ENCODE data around the gene SULT2B1.
"Not testable (repeated sequence)": the region's sequence is repeated elsewhere in the genome, so short reads cannot be mapped to it uniquely, and the experiment has no call there.

Gene SULT2B1

DNA sequence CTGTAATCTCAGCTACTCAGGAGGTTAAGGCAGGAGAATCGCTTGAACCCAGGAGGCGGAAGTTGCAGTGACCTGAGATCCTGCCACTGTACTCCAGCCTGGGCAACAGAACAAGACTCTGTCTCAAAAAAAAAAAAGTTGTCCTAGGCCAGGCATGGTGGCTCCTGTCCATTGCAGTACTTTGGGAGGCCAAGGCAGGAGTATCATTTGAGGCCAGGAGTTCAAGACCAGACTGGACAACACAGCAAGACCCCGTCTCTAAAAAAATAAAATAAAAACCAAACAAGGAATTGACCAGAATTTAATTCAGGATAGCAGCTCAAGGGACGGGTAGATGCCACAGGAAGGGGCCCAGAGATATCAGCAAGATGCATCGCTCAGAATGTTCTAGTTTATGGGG is 4.9 kb downstream of the SULT2B1 start:
- no peak for DNase-seq (ENCODE audit: low read depth in 1 of 2, low spot score in 1 of 2)

DNA sequence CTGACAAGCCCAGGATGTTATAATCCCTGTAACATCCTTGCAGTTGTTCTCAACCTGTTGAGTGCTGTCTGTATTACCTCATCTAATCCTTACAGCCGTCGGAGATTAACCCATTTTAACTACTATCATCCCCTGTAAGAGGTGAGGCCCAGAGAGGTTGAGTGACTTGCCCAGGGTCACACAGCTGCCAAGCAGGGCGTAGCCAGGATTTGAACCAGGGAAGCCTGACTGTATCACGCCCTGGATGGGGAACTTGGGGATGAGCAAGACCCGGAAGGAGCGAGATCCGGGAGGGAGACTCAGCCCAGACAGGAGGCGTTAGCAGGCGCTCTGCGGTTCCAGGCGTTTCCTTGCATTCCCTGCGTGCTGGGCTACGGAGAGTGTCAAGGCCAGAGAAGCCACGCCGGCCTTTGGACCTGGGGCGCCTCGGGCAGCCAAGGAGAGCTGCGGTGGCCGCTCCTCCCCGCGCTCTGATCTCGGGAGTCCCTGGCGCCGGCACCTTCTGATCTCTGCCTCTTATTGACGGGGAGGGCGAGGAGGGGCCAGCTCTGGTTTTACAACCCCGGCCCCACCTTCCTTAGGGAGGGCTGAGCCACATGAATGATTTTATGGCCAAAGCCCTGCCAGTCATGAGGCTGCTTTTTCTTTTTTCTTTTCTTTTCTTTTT is 6.2 kb downstream of the SULT2B1 start:
- DNase-seq (ENCODE audit: low read depth in 1 of 2, low spot score in 1 of 2) = no peak

DNA sequence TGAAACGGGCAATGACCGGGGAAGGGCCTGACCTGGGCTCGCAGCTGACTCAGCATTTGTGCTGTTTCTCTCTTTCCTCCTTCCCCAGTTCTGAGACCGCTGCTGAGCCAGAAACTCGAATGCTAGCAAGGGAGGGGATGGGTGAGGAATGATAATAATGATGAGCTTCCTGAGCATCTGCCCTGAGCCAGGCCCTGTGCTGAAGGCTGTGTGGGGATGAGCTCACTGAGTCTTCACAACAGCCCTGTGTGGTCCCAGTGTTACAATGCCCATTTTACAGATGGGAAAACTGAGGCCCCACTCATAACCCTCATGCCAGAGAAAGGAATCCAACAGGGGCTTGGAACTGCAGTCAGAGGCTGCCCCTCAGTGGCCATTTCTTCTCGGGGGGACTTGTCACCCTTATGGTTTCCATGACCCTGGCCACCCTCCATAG is 8.1 kb downstream of the SULT2B1 start:
- DNase-seq (ENCODE audit: low read depth in 1 of 2, low spot score in 1 of 2) = no peak

DNA sequence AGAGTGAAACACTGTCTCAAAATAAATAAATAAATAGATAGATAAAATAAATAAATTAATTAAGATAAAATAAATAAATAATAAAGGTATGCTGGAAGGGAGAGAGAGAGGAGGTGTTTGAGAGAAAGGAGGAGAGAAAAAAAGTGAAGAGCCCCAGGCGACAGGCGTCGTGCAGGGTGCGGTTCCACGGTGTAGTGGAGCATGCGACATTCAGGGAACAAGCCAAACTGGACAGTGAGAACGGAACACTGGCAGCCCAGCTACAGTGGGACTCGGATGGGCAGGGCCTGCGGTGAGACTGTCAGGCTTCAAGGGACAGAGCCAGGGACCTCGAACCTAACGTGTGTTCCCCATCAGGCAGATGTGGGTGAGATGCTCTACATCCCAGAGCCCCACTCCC is 9.4 kb downstream of the SULT2B1 start:
- no peak for DNase-seq (ENCODE audit: low read depth in 1 of 2, low spot score in 1 of 2)

DNA sequence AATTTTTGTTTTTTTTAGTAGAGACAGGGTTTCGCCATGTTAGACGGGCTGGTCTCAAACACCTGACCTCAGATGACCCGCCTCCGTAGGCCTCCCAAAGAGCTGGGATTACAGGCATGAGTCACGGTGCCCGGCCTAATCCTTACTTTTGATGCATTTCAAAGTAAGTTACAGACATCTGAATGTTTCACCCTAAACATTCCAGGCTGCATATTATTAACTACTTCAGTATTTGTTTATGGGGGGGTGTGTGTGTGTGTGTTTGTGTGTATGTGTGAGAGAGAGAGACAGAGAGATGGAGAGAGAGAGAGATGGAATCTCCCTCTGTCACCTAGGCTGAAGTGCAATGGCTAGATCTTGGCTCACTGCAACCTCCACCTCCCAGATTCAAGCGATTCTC is 13.1 kb downstream of the SULT2B1 start:
- no peak for DNase-seq (ENCODE audit: low read depth in 1 of 2, low spot score in 1 of 2)

DNA sequence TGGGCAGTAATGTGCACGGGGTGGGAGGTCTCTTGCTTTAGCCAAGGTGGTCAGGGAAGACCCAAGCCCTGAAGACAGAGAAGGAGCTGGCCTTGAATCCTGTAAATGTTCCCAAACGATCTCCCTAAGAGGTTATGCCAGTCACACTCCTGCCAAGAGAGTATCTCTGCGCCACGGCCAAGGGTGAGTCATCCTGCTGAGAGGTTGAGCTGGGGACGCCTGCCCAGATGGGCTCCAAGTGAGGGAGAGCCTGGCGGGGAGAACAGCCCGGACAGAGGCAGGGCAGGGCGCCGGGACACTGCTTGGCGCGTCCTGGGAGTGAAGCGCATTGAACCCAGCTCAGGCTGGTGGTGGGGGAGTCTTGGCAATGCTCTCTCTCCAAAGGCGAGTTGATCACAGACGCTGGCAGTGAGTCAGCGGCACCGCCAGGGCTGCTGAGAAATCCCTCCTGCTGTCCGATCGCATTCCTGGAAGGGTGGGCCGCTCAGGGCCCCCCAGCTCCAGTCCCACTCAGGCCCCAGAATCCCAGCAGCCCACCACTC is 16.4 kb downstream of the SULT2B1 start:
- DNase-seq (ENCODE audit: low read depth in 1 of 2, low spot score in 1 of 2) = no peak

DNA sequence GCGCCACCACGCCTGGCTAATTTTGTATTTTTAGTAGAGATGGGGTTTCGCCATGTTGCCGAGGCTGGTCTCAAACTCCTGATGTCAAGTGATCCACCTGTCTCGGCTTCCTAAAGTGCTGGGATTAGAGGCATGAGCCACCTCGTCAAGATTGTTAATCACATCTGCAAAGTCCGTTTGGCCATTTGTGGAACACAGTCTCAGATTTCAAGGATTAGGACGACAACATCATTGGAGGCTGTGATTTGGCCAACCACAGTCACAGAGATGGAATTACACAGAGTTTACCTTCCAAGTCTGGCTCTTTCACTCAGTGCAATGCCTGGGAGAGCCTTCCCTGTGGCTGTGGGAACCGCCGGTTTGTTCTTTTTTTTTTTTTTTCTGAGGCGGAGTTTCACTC is 17.8 kb downstream of the SULT2B1 start:
- DNase-seq (ENCODE audit: low read depth in 1 of 2, low spot score in 1 of 2) = no peak

DNA sequence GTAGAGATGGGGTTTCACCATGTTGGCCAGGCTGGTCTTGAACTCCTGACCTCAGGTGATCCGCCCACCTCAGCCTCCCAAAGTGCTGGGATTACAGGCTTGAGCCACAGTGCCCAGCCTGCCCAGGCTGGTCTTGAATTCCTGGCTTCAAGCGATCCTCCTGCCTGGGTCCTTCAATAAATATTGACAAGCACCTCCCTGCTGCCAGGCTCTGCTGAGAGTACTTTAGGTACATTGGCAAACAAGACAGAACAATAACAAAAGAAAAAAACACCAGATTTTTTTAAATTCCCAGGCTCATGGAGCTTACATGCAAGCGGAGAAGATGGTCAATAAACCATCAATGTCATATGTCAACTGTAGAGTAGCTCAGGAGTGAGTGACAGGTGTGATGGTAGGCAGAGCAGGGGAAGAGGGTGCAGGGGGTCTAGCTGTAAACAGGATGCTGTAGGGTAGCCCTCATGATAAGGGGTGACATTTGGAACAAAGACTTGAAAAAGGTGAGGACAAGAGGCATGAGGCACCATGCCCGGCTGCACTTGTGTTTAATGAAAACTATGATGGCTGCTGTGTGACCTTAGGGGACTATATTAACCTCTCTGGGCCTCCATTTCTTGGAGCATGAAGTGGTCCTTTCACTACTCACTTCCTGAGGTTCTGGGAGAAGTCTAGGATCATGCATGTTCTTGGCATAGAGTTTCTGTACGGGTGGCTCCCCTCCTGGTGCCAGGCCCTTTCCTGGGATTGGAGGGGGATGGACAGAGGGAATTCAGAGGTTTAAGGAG is 19.6 kb downstream of the SULT2B1 start:
- no peak for DNase-seq (ENCODE audit: low read depth in 1 of 2, low spot score in 1 of 2)

DNA sequence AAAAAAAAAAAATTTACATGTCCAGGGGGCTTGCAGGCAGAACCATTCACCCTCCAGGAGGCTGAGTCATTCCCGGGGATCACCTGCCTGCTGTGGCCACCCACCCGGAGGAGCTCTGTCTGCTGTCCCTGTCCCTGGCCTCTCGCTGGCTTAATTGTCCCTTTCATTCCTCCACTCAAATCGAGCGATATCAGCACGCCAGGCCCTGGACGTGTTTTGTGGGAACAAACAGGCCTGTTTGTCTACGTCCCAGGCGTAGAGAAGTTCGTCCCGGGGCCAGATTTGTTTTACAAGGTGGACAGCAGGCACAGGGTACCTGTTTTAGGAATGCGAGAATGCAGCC is 21.2 kb downstream of the SULT2B1 start:
- no peak for DNase-seq (ENCODE audit: low read depth in 1 of 2, low spot score in 1 of 2)

DNA sequence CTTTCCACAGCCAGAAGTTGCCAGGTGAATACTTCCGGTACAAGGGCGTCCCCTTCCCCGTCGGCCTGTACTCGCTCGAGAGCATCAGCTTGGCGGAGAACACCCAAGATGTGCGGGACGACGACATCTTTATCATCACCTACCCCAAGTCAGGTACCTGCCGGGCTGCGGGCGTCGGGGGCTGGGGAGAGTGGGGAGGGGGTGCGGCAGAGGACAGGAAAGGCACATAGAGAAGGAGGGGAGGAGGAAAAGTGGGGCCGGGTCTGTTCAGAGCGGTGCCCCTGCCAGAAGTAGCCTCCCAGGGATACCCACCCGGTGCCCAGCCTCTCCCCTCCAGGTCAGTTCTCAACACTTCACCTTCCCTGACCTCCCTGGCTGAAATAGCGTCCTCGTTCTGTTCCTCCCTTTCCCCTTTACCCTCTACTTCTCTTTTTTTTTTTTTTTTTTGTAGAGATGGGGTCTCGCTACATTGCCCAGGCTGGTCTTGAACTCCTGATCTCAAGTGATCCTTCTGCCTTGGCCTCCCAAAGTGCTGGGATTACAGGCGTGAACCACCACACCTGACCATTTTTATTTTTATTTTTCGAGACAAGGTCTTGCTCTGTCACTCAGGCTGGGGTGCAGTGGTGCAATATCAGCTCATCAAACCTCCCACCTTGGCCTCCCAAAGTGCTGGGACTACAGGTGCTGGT is 24.1 kb downstream of the SULT2B1 start:
- DNase-seq (ENCODE audit: low read depth in 1 of 2, low spot score in 1 of 2) = no peak

DNA sequence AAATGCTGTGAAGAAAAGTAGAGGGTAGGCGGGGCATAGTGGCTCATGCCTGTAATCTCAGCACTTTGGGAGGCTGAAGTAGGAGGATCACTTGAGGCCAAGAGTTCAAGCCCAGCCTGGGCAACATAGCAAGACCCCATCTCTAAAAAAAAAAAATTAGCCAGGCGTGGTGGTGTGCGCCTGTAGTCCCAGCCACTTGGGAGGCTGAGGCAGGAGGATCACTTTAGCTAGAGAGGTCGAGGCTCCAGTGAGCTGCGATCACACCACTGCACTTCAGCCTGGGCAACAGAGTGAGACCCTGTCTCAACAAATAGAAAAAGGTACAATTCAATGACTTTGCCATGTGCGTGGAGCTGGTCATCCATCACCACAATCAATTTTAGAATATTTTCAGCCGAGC is 25.9 kb downstream of the SULT2B1 start:
- DNase-seq (ENCODE audit: low read depth in 1 of 2, low spot score in 1 of 2) = not testable (repeated sequence)

DNA sequence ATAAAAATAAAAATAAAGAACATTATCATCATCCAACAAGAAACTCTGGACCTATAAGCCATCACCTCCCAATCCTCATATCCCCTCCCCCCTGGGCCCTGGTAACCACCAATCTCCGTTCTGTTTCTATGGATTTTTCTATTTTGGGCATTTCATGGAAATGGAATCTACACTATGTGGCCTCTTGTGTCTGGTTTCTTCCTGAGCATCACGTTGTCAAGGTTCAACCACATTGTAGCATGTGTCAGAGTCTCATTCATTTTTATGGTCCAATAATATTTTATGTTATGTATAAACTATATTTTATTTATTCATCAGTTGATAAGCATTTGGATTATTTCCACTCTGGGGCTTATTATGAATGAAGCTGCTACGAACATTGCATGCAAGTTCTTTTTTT is 26.9 kb downstream of the SULT2B1 start:
- DNase-seq (ENCODE audit: low read depth in 1 of 2, low spot score in 1 of 2) = no peak

DNA sequence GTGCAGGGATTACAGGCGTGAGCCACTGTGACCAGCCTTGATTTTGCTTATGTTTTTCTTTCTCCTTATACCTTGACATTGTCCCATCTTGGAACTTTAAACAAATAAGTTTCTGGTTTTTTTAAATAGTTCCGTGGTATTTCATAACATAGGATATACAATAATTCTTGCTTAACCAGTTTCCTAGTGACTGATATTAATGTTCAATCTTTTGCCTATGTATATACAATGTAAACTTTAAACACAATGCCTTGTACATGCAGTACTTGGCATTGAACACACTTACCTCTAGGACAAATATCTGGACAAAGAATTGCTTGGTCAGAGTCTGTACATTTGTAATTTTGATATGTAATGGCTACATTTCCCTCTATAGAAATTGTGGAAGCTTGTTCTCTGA is 30.2 kb downstream of the SULT2B1 start:
- no peak for DNase-seq (ENCODE audit: low read depth in 1 of 2, low spot score in 1 of 2)

DNA sequence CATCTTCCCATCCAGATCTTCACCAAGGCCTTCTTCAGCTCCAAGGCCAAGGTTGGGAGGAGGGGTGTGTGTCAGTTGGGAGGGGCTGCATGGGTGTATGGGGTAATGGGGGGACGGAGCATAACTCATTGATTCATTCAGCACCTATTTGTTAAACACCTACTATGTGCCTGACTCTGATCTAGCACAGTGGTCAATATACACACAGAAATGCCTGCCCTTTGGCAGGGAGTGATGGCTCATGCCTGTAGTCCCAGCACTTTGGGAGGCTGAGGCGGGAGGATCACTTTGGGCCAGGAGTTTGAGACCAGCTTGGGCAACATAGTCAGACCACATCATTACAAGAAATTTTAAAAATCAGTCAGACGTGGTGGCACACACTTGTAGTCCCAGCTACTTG is 35.4 kb downstream of the SULT2B1 start:
- DNase-seq (ENCODE audit: low read depth in 1 of 2, low spot score in 1 of 2) = no peak

DNA sequence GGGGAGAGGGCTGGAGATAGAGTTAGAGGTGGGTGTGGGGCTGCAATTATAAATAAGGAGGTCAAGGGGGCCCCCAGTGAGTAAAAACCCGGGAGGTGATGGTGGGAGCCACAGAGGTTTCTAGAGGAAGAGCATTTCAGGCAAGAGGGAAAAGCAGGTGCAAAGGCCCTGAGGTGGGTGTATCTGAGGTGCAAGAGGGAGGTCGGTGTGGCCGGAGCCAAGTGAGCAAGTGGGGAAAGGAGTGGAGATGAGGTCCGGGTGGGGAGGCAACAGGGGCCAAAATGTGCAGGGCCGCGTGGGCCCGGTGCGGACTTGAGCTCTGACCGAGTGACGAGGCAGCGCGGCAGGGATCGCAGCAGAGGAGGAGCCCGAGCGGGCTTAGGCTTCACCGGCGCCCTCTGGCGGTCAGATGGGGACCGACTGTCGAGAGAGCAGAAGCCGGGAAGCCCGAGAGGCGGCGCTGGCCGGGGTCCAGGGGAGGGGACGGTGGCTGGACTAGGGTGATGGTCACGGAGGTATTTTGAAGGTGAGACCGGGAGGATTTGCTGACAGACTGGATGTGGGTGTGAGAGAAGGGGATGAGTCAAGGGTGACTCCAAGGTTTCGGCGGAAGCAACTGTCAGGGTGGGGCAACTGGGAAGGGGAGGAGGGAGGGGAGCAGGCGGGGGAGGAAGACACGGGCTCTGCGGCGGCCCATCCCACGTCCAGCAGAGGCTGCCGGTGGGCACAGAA is 36.9 kb downstream of the SULT2B1 start:
- DNase-seq (ENCODE audit: low read depth in 1 of 2, low spot score in 1 of 2) = peak; percentile 74 to 78

DNA sequence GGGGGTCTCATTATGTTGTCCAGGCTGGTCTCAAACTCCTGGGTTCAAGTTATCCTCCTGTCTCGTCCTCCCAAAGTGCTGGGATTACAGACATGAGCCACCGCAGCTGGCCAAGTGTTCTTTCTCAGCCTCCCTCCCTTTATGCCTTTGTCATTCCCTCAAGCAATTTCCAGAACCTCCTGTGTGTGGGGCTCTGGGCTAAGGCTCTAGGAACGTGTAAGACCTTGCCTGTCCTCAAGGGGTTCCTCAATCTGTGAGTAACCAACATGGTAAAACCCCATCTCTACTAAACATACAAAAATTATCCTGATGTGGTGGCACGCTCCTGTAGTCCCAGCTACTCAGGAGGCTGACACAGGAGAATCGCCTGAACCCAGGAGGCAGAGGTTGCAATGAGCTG is 39.0 kb downstream of the SULT2B1 start:
- no peak for DNase-seq (ENCODE audit: low read depth in 1 of 2, low spot score in 1 of 2)

DNA sequence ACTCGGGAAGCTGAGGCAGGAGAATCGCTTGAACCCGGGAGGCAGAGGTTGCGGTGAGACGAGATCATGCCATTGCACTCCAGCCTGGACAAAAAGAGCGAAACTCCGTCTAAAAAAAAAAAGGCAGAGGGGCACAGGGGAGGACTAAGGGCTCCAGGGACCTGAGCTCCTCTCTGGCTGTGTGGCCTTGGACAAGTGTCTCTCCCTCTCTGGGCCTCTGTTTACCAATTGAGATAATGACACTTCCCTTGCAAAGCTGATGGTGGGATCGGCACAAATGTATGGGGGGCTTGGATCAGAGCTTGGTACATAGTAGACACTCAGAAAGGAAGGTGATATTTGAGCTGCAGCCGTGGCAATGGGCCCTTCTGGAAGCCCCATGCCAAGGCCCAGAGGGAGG is 43.2 kb downstream of the SULT2B1 start:
- DNase-seq (ENCODE audit: low read depth in 1 of 2, low spot score in 1 of 2) = no peak

DNA sequence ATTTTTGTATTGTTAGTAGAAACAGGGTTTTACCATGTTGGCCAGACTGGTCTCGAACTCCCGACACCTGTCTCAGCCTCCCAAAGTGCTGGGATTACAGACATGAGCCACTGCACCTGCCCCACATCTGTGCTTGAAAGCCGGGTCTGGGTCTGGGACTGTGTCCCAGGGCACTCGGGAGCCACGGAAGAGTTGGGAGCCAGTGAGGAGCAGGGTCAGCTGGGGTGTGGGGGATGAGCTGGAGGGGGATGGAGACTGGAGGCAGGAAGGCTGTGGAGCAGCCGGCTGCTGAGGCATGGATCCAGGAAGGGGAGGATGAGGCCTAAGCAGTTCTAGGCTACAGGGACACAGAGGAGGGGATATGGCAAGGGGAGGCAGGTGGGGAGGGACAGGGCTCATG is 43.9 kb downstream of the SULT2B1 start:
- DNase-seq (ENCODE audit: low read depth in 1 of 2, low spot score in 1 of 2) = no peak

DNA sequence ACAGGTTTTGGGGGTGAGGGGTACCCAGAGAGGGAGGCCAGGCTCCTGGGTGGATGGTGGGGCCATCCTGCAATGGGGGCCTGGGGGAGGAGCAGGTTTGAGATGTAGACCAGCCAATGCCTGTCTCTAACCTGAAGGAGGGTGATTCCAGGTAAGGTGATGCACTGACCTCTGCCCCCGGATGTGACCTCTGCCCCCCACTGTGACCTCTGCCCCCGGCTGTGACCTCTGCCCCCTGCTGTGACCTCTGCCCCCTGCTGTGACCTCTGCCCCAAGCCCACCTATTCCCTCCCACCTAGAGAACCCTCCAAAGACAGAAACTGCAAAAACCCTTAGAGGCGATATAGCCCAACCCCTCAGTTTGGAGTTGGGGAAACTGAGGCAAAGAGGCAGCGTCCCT is 44.3 kb downstream of the SULT2B1 start:
- DNase-seq (ENCODE audit: low read depth in 1 of 2, low spot score in 1 of 2) = no peak

DNA sequence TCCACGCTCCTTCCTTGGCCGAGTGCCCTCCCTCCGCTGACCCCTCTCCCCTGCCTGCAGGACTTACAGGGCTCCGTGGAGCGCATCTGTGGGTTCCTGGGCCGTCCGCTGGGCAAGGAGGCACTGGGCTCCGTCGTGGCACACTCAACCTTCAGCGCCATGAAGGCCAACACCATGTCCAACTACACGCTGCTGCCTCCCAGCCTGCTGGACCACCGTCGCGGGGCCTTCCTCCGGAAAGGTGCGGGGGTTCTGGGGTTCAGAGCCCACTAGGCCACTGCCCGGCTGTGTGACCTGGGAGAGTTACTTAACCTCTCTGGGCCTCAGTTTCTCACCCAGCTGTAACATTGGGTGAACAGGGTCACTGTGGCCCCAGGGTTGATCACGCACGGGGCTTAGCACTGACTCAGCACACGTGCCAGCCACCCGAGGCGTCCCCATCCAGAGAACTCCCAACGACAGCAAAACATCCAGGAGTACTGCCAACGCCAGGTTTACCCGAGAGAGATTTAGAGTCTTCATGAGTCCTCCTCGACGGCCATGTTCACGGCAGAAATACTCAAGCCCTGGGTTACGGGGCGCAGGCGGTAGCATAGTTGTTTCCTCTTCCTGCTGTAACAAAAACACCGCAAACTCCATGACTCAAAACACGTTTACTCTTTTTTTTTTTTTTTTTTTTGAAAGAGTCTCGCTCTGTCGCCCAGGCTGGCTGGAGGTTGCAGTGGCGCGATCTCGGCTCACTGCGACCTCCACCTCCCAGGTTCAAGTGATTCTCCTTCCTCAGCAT is 44.9 kb downstream of the SULT2B1 start:
- DNase-seq (ENCODE audit: low read depth in 1 of 2, low spot score in 1 of 2) = no peak
